ENCODE results near the gene EML4. TPM values are rescaled to one million over a fixed set of nuclear protein-coding genes. Genes with fewer than 3 reads are reported as not detected.

The EML4 gene
- total and polyA plus RNA-seq, 10 of the 15 experiments (the other 5 are each of a cell fraction or from before 2014, with no cell fraction given) = 23.1 to 91.3 (median 77.4) TPM

GRCh38 chr2:42164971-42165370, 4.2 kb upstream of the EML4 start:
- FAIRE-seq (no peak), DNase-seq (ENCODE audit: low read depth, low spot score) (no peak), ATAC-seq (no peak)
- Histone ChIP-seq H3K27ac (ENCODE audit: control insufficient read depth, insufficient read depth) (no peak overlapping the region), H3K36me3 (ENCODE audit: control insufficient read depth in 2 of 2, insufficient read depth in 2 of 2, low read length in 1 of 2) (no peaks in the 10 kb centered on the region), H3K9me3 (replicated peaks; ENCODE audit: control insufficient read depth, insufficient read depth, low read length) (no peaks in the 10 kb centered on the region), H3K79me2 (ENCODE audit: control insufficient read depth, insufficient read depth, low read length) (peaks cover 8% of the 10 kb centered on the region), H3K4me2 (ENCODE audit: control insufficient read depth, insufficient read depth) (no peak overlapping the region), H3K27me3 (replicated peaks in 1 of 2; ENCODE audit: control insufficient read depth in 2 of 2, insufficient read depth in 2 of 2, low read length in 1 of 2) (no peaks in the 10 kb centered on the region), H3K9ac (ENCODE audit: control insufficient read depth, insufficient read depth, low read length) (no peak overlapping the region), H4K20me1 (ENCODE audit: control insufficient read depth, insufficient read depth) (no peaks in the 10 kb centered on the region), H3K4me1 (ENCODE audit: control insufficient read depth, insufficient read depth, low read length) (peaks cover 3% of the 10 kb centered on the region), H2AFZ (ENCODE audit: control insufficient read depth, low read depth, low read length) (no peak overlapping the region), H3K4me3 (no peak overlapping the region)
- CTCF ChIA-PET = interaction anchor here (0.9 kb wide), 1 partner anchor 36 kb away, joined by 3 read pairs; no protein-coding TSS in a partner anchor
- RAD21 ChIA-PET (ENCODE audit: unreplicated experiment) = interaction anchor here (0.7 kb wide), 1 partner anchor 48 kb away, joined by 3 read pairs; no protein-coding TSS in a partner anchor
- POLR2A ChIA-PET = interaction anchor here (0.6 kb wide), 1 partner anchor 39 kb away, joined by 7 read pairs; no protein-coding TSS in a partner anchor
- 0% methylated on average over 1 of the region's 1 CpG for WGBS (ENCODE audit: insufficient coverage, insufficient replicate concordance, low lambda C conversion rate, missing lambda C conversion rate)
- no TSS peak for BruUV-seq (replicated peaks)
- in situ Hi-C loops (cut with MboI) (no loop called here), intact Hi-C loops (cut with micrococcal nuclease; ENCODE audit: unreplicated experiment) (no loop called here)
- SMC1A ChIA-PET (ENCODE audit: uncharacterized antibody, unreplicated experiment) = interaction anchor here (0.7 to 2.5 kb wide), 8 partner anchors 8 to 69 kb away, joined by 3 to 9 read pairs (median 4); no protein-coding TSS in a partner anchor
- TF ChIP-seq CBX3 (IDR thresholded peaks at IDR 0.05; ENCODE audit: borderline replicate concordance, low read depth) (no peak), POLR2AphosphoS5 (IDR thresholded peaks at IDR 0.05; ENCODE audit: low read length) (no peak), EP300 (IDR thresholded peaks at IDR 0.05; ENCODE audit: borderline replicate concordance in 1 of 2, control insufficient read depth in 1 of 2, low read depth in 2 of 2, low read length in 2 of 2) (no peak), SMC3 (IDR thresholded peaks at IDR 0.05; ENCODE audit: borderline replicate concordance, low read length) (no peak), ZNF274 (IDR thresholded peaks at IDR 0.05; ENCODE audit: insufficient read depth, insufficient read length) (no peak), USF1 (IDR thresholded peaks at IDR 0.05; ENCODE audit: borderline replicate concordance, extremely low read length, insufficient read depth, low read depth, low read length) (no peak), PBX3 (IDR thresholded peaks at IDR 0.05; ENCODE audit: insufficient replicate concordance, low read depth, low read length) (no peak), NR2C2 (IDR thresholded peaks at IDR 0.05; ENCODE audit: borderline replicate concordance, control insufficient read depth, insufficient read length, low read depth) (no peak), SUPT20H (IDR thresholded peaks at IDR 0.05; ENCODE audit: borderline replicate concordance, control insufficient read depth, low read depth, low read length) (no peak), REST (IDR thresholded peaks at IDR 0.05; ENCODE audit: low read depth, low read length) (no peak), SMAD1 (IDR thresholded peaks at IDR 0.05; ENCODE audit: low read depth, partially characterized antibody) (no peak), KLF5 (IDR thresholded peaks at IDR 0.05; ENCODE audit: partially characterized antibody) (no peak), ZNF592 (IDR thresholded peaks at IDR 0.05) (no peak)
